Endothelial cell of umbilical vein (primary cell): Measurements from ENCODE around the gene CCDC177. TPM values are rescaled to one million over a fixed set of nuclear protein-coding genes. Genes with fewer than 3 reads are reported as not detected.

Experiments
- BruUV-seq: library from RNA; stranded (reverse); fragments of 400-500 nt; replicated peaks from 2 replicates; lab custom pipeline; 2021; lab: Mats Ljungman, UMichigan
- CTCF ChIA-PET: fragments of 300-600, 350-600 bp; sonication (Branson Sonifier 250); formaldehyde crosslinking; loops from one replicate; lab custom pipeline; 2021; ENCODE audit warnings: antibody characterized with exemption, inconsistent platforms; lab: Charles Lee
- POLR2A ChIA-PET: fragments of 300-600, 350-600 bp; sonication (Branson Sonifier 250); formaldehyde crosslinking; loops from one replicate; lab custom pipeline; 2021; ENCODE audit warnings: antibody characterized with exemption, inconsistent platforms; lab: Charles Lee
- DNase-seq: peaks from one replicate; pipeline ENCODE4 v3.0.0-alpha.2; 2011; ENCODE audit warnings: low read depth, low spot score
- FAIRE-seq: peaks from 2 replicates; lab custom pipeline; 2011; peaks lifted over from hg19 to GRCh38; lab: Jason Lieb, UNC
- H2AFZ ChIP-seq: 2 replicates; pipeline ENCODE4 v1.6.0; 2012; ENCODE audit warnings: low read depth, low read length, control low read depth, inconsistent platforms
- H3K27ac ChIP-seq: 2 replicates; pipeline ENCODE4 v1.5.1; 2011; ENCODE audit warnings: low read depth, mild to moderate bottlenecking, control low read depth, low read length, moderate library complexity; ENCODE audit not compliant: insufficient read depth
- H3K27me3 ChIP-seq, 2 experiments: 2 replicates each; pipeline versions ENCODE4 v1.6.0 to v1.6.1; 2011; ENCODE audit warnings: low read length in 2 of 2, mixed read lengths in 1 of 2; ENCODE audit not compliant: control insufficient read depth in 2 of 2, insufficient read depth in 2 of 2
- H3K36me3 ChIP-seq, 2 experiments: 2 replicates in 1 of 2; 3 replicates in 1 of 2; pipeline ENCODE4 v1.5.1; 2011; ENCODE audit warnings: low read length in 2 of 2, mild to moderate bottlenecking in 1 of 2, moderate library complexity in 1 of 2; ENCODE audit not compliant: control insufficient read depth in 2 of 2, insufficient read depth in 2 of 2; ENCODE audit errors: extremely low read depth in 1 of 2
- H3K4me1 ChIP-seq: 3 replicates; pipeline ENCODE4 v1.5.1; 2011; ENCODE audit warnings: mild to moderate bottlenecking, low read length; ENCODE audit not compliant: control insufficient read depth, insufficient read depth; ENCODE audit errors: extremely low read depth
- H3K4me2 ChIP-seq: 2 replicates; pipeline ENCODE4 v1.6.1; 2011; ENCODE audit warnings: low read length, control low read depth, mixed read lengths; ENCODE audit not compliant: insufficient read depth
- H3K4me3 ChIP-seq, 3 experiments: fragments of 200-600 bp in 1 of 3; sonication (generic), shearing (Covaris generic) in 1 of 3; replicated peaks in 1 of 3; 2 replicates each; pipeline ENCODE4 v1.5.1; 2011 to 2016; ENCODE audit warnings: control low read depth in 3 of 3, low read length in 3 of 3, mild to moderate bottlenecking in 2 of 3, inconsistent platforms in 1 of 3, low read depth in 1 of 3, moderate library complexity in 1 of 3; ENCODE audit not compliant: insufficient read depth in 1 of 3
- H3K79me2 ChIP-seq: 2 replicates; pipeline ENCODE4 v1.6.0; 2012; ENCODE audit warnings: low read length, inconsistent platforms; ENCODE audit not compliant: control insufficient read depth, insufficient read depth
- H3K9ac ChIP-seq: replicated peaks from 2 replicates; pipeline ENCODE3; 2011; ENCODE audit warnings: low read length, control low read depth; ENCODE audit not compliant: insufficient read depth; ENCODE audit errors: extremely low read depth
- H3K9me1 ChIP-seq: replicated peaks from 3 replicates; pipeline ENCODE4 v1.6.0; 2011; ENCODE audit warnings: mild to moderate bottlenecking, low read length; ENCODE audit not compliant: control insufficient read depth, insufficient read depth; ENCODE audit errors: extremely low read depth
- H3K9me3 ChIP-seq: replicated peaks from 2 replicates; pipeline ENCODE4 v1.5.1; 2012; ENCODE audit warnings: low read length, inconsistent platforms; ENCODE audit not compliant: control insufficient read depth, insufficient read depth
- H4K20me1 ChIP-seq: replicated peaks from 2 replicates; pipeline ENCODE3; 2011; ENCODE audit warnings: mild to moderate bottlenecking, low read length; ENCODE audit not compliant: control insufficient read depth, insufficient read depth; ENCODE audit errors: extremely low read depth
- CTCF ChIP-seq, 2 donors: IDR thresholded peaks; 1 replicate in 1 of 2; 2 replicates in 1 of 2; pipeline ENCODE4 v1.5.1; 2011; ENCODE audit warnings: low read length in 2 of 2, mild to moderate bottlenecking in 2 of 2, moderate library complexity in 2 of 2, control low read depth in 1 of 2, inconsistent platforms in 1 of 2, low read depth in 1 of 2; ENCODE audit not compliant: insufficient read depth in 1 of 2; ENCODE audit errors: extremely low read depth in 1 of 2
- EZH2 ChIP-seq: IDR thresholded peaks from 2 replicates; pipeline ENCODE4 v1.6.1; 2012; ENCODE audit warnings: borderline replicate concordance, low read depth, mild to moderate bottlenecking, moderate library complexity, low read length, inconsistent platforms; ENCODE audit not compliant: severe bottlenecking
- FOS ChIP-seq: IDR thresholded peaks from 2 replicates; pipeline ENCODE4 v1.6.1; 2011; ENCODE audit warnings: mild to moderate bottlenecking, low read length, moderate library complexity, borderline replicate concordance; ENCODE audit not compliant: insufficient read depth
- POLR2A ChIP-seq: IDR thresholded peaks from 2 replicates; pipeline ENCODE4 v1.6.1; 2012; ENCODE audit warnings: low read depth, mild to moderate bottlenecking, control low read depth, low read length
- dilution Hi-C: fragments of 300-500 bp; cut with MboI; formaldehyde crosslinking; loops from one replicate; pipeline ENCODE4 v1.15.0; 2019; ENCODE audit warnings: low sequenced_read_pairs; ENCODE audit not compliant: extremely low pct_ligation_motif_present
- intact Hi-C: fragments of 100-400 bp; cut with micrococcal nuclease; formaldehyde crosslinking; loops from one replicate; pipeline ENCODE4 v1.10.0; 2022
- polyA plus RNA-seq, 4 experiments: library from polyadenylated mRNA; depleted of rRNA in 3 of 4; stranded (reverse) in 3 of 4; unstranded in 1 of 4; fragments of >200 nt; gene quantifications; 2 replicates each; pipeline versions ENCODE4 v1.2.1 to v1.2.3, GENCODE V29; 2011 to 2012; ENCODE audit warnings: missing spikeins in 1 of 4
- total RNA-seq: library from RNA; stranded (reverse); gene quantifications from 2 replicates; pipeline ENCODE4 v1.2.3, GENCODE V29; 2021

The CCDC177 gene
- total and polyA plus RNA-seq, 2 donors (not counting 3 experiments of a cell fraction or from before 2014, with no cell fraction given), result not detected

- TF ChIP-seq FOS (no peak), CTCF (IDR thresholded peaks at IDR 0.05; ENCODE audit: extremely low read depth in 1 of 2, insufficient read depth in 1 of 2, low read depth in 1 of 2, low read length in 2 of 2) (no peak), EZH2 (no peak), POLR2A (no peak)
- no peaks in the 10 kb centered on the region for H3K9me1 ChIP-seq
- no peaks in the 10 kb centered on the region for H3K4me1 ChIP-seq
- no peak overlapping the region for H3K4me2 ChIP-seq
- DNase-seq (no peak), FAIRE-seq (no peak)
- H2AFZ ChIP-seq, result no peak overlapping the region
- dilution Hi-C loops (no loop called here), intact Hi-C loops (no loop called here)
- H3K79me2 ChIP-seq, result no peaks in the 10 kb centered on the region
- CTCF ChIA-PET, result interaction anchor here (1.6 kb wide), 1 partner anchor 17 kb away, joined by 5 read pairs; no protein-coding TSS in a partner anchor
- no peaks in the 10 kb centered on the region for H3K9me3 ChIP-seq
- BruUV-seq, result no TSS peak
- no peak overlapping the region for H3K9ac ChIP-seq
- no peaks in the 10 kb centered on the region for H4K20me1 ChIP-seq
- no peak overlapping the region for H3K27ac ChIP-seq
- no peaks in the 10 kb centered on the region for H3K36me3 ChIP-seq
- peaks cover 18 to 24% of the 10 kb centered on the region in 2 experiments for H3K27me3 ChIP-seq
- H3K4me3 ChIP-seq, result no peak overlapping the region
- POLR2A ChIA-PET, result no interaction called here
Measured at GRCh38 chr14:69531135-69531534, 43.5 kb downstream of the CCDC177 start.

- TF ChIP-seq EZH2 (no peak), CTCF (IDR thresholded peaks at IDR 0.05; ENCODE audit: extremely low read depth in 1 of 2, insufficient read depth in 1 of 2, low read depth in 1 of 2, low read length in 2 of 2) (no peak)
- H3K79me2 ChIP-seq, result no peaks in the 10 kb centered on the region
- POLR2A ChIA-PET, result no interaction called here
- BruUV-seq, result no TSS peak
- no peaks in the 10 kb centered on the region for H3K9me1 ChIP-seq
- DNase-seq (no peak), FAIRE-seq (no peak)
- H3K27me3 ChIP-seq, result peaks cover 10 to 20% of the 10 kb centered on the region in 2 experiments
- no peaks in the 10 kb centered on the region for H4K20me1 ChIP-seq
- no peaks in the 10 kb centered on the region for H3K4me1 ChIP-seq
- intact Hi-C loops (no loop called here), dilution Hi-C loops (no loop called here)
- no peak overlapping the region for H3K27ac ChIP-seq
- H3K9ac ChIP-seq, result no peak overlapping the region
- H2AFZ ChIP-seq, result no peak overlapping the region
- H3K9me3 ChIP-seq, result no peaks in the 10 kb centered on the region
- no peak overlapping the region for H3K4me2 ChIP-seq
- CTCF ChIA-PET, result interaction anchor here (1.0 to 1.4 kb wide), 2 partner anchors 13 to 498 kb away, joined by 3 read pairs; no protein-coding TSS in a partner anchor
- H3K36me3 ChIP-seq, result no peaks in the 10 kb centered on the region
- H3K4me3 ChIP-seq, result no peak overlapping the region
Measured at GRCh38 chr14:69530095-69530494, 44.6 kb downstream of the CCDC177 start.
